Urinary bladder (tissue), 4 donors: ENCODE measurements around the gene ATP6V1C2. TPM values are rescaled to one million over a fixed set of nuclear protein-coding genes. Genes with fewer than 3 reads are reported as not detected.
"Not testable (repeated sequence)": the region's sequence is repeated elsewhere in the genome, so short reads cannot be mapped to it uniquely, and the experiment has no call there.

Experiments used
- DNase-seq: peaks from one replicate; pipeline ENCODE4 v3.0.0-alpha.2; 2015; ENCODE audit errors: extremely low spot score
- H3K27ac ChIP-seq: one replicate; pipeline ENCODE4 v1.5.1; 2013; ENCODE audit warnings: low read depth, mild to moderate bottlenecking, moderate library complexity
- H3K36me3 ChIP-seq: one replicate; pipeline ENCODE4 v1.6.1; 2013; ENCODE audit warnings: mild to moderate bottlenecking, moderate library complexity; ENCODE audit not compliant: insufficient read depth
- H3K4me1 ChIP-seq: one replicate; pipeline ENCODE4 v1.6.1; 2013; ENCODE audit warnings: mild to moderate bottlenecking, moderate library complexity; ENCODE audit not compliant: insufficient read depth
- H3K4me3 ChIP-seq: one replicate; pipeline ENCODE4 v1.5.1; 2013; ENCODE audit warnings: low read depth, low read length
- WGBS: extraction: QIAGEN DNeasy Blood & Tissue Kit; methylation state at CpG from one replicate; pipeline ENCODE4 v1.1.7; 2013; 5-methylcytosine and 5-hydroxymethylcytosine counted together
- polyA plus RNA-seq: library from polyadenylated mRNA; stranded (reverse); fragments of 200-250 nt; gene quantifications from one replicate; pipeline ENCODE4 v1.2.3, GENCODE V29; 2013
- total RNA-seq: library from RNA; depleted of rRNA; stranded (reverse); fragments of >200 nt; gene quantifications from one replicate; pipeline ENCODE4 v1.2.3, GENCODE V29; 2014
- donor health status: healthy with polysubstance abuse.
- donor health status: healthy.

Gene ATP6V1C2
- total and polyA plus RNA-seq, 2 donors, result 0.21 to 0.56 TPM

DNA sequence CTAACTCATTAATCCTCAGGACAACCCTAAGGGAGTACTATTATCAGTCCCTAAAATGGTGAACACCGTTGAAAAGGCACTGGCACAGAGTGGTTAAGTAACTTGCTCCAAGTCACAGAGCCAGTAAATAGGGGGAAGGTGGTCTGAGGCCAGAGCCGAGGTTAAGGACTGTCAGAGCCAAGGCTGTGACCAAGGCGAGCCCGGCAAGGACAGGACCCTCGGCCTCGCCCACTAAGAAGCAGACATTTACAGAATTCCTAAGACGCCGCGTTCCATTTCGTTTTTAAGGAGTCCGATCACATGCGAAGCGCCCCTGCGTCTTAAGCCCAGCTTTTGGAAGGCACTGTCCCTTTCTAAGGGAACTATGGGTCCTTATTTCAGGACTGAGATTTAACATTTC is 90.1 kb downstream of the ATP6V1C2 start:
- Histone ChIP-seq H3K36me3 (no peaks in the 10 kb centered on the region), H3K27ac (no peak overlapping the region), H3K4me3 (peak overlapping the region; percentile 96), H3K4me1 (no peaks in the 10 kb centered on the region)
- DNase-seq, result no peak
- WGBS, result 3% methylated on average over 14 of the region's 14 CpGs

DNA sequence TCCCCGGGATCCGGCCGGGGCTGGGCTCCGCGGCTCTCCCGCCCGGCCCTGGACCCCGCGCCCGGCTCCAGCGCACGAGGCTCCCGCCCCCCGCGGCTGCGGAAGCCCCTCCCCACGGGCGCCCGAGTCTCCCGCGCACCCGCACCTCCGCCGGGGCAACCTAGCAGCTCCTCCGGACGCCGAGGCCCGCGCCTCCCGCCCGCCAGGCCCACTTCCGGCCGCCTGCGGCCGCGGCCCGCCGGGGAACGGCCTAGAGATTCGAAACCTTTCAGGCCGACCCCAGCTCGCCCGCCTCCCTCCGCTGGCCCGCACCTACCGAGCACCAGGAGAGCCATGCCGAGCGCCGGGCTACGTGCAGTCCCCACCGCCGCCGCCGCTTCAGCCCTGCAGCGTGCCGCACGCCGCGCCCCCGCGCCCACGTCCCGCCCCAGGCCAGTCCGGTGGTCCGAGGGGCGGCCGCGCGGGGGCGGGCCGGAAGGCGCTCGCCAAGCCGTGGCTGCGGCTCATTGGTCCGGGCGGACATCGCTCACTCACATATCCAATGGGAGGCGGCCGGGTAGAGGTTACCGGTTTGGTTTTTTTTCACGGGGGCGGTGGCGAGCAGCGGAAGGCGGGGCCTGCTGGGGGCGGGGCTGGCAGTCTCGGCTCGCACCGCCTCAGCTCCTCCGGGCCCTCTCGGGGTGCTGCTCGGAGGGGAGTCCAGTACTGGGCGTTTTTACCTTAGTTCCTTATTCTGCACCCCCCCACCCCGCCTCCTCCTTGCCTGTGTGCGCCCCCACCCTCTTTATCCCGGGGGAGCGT is 91.1 kb downstream of the ATP6V1C2 start, which contains the start of gene PDIA6:
PDIA6 (minus strand) TSS at position 424 of the 801 bp plus-strand sequence; CDS start at position 335, 89 bp downstream.
- H3K36me3 ChIP-seq, result no peaks in the 10 kb centered on the region
- peak within 1 kb of the TSS; percentile 96 for H3K4me3 ChIP-seq
- H3K27ac ChIP-seq, result peak within 1 kb of the TSS; percentile 85
- WGBS, result under 1% methylated on average over 98 of the region's 98 CpGs
- H3K4me1 ChIP-seq, result no peaks in the 10 kb centered on the region
- DNase-seq, result peak; percentile 89

DNA sequence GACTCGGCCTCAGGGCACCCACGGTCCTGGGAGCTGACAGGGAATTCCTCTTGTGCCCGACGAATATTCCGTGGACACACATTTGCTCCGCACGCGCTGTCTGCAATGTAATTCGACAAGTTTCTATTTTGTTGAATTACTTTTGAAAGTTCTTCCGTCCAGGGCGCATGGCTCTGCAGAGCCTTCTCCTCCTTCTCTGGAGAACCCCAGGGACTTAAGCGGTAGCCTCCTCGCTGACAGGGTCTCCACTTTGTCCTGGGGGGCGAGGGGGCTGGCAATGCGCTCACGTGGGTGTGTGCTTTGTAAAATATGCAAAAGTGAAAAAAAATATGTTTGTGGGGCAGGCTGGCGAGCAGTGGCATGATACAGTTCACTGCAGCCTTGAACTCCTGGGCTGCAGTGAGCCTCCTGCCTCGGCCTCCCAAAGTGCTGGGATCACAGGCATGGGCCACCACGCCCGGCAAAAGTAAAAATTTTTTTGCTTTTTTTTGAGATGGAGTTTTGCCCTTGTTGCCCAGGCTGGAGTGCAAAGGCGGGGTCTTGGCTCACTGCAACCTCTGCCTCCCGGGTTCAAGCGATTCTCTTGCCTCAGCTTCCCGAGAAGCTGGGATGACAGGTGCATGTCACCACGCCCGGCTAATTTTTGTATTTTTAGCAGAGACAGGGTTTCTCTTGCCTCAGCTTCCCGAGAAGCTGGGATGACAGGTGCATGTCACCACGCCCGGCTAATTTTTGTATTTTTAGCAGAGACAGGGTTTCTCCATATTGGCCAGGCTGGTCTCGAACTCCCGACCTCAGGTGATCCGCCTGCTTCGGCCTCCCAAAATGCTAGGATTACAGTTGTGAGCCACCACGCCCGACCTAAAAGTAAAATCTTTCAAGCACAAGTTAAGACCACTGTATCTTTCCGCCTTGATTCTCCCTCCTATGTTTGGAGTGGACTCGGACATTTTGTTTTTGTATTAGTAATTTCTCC is 92.0 kb downstream of the ATP6V1C2 start:
- not testable (repeated sequence) for H3K27ac ChIP-seq, H3K4me1 ChIP-seq, H3K36me3 ChIP-seq, DNase-seq
- H3K4me3 ChIP-seq, result peak overlapping the region; percentile 96
- WGBS, result 57% methylated on average over 37 of the region's 37 CpGs

DNA sequence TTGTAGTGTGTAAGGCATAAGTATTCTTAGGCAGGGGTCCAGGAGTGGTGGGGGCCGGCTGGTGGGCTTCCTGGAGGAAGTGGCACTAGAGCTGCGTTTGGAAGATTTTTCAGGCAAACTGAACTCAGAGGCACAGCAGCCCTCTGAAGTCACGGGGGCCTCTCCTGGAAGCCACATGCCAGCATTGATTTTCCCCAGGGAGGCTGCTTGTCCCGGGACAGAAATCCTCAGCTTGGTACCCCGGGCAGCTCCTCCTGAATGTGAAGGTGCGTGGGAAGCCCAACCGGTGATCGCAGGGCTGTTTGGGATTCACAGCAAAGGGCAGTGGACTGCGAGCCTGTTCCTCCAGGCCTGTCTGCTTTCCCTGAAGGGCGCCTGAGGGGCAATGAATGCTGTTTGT is 92.7 kb downstream of the ATP6V1C2 start:
- H3K4me3 ChIP-seq, result no peak overlapping the region
- no peaks in the 10 kb centered on the region for H3K36me3 ChIP-seq
- no peaks in the 10 kb centered on the region for H3K4me1 ChIP-seq
- no peak overlapping the region for H3K27ac ChIP-seq
- no peak for DNase-seq
- 61% methylated on average over 10 of the region's 10 CpGs for WGBS

DNA sequence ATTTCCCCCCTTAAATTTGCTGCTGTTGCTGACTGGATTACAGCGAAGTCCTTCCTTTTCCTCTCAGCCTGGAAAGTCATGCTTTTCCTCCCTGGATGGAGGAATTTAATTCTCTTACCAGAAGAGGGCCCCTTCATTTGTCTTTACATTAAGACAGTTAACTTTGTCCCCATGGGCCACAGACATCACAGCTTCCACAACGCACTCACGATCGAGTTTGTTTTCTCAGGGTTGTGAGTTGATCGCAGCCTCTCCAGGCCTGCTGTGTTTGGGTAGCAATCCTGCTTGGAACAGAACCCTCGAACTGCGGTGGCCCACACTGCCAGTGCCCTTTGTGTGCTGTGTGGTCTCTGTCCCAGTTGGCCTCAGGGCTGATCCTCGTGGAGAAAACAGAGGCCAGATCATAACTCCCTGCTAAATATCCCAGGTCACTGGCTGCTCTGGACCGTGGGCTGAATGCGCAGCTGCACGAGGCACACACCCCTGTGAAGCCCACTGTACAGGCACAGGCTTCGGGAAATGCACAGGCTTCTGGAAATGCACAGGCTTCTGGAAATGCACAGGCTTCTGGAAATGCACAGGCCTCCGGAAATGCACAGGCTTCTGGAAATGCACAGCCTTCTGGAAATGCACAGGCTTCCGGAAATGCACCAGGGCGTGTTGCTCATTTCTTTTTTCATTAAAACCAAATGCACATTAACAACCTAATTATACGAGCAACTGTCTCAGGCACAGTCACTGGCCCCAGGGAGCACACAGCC is 93.3 kb downstream of the ATP6V1C2 start:
- WGBS, result 64% methylated on average over 16 of the region's 16 CpGs

DNA sequence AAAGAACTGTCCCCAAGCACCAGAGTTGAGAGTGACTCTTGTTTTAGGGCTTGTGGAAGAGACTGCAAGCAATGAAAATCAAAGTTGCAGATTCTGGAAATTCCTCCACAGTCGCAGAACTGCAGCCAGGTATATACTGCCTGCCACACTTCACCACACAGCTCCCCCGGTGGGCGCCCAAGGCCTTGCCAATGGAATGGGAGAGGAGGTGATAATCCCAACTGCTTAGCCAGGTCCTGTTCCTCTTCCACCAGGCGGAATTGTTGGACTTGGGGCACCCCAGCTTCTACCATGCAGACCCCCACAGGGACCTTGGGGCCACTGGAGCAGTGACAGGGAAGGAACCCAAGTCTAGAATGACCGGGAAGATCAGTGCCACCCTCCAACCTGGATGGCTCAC is 96.0 kb downstream of the ATP6V1C2 start:
- no peaks in the 10 kb centered on the region for H3K36me3 ChIP-seq
- 41% methylated on average over 5 of the region's 5 CpGs for WGBS
- H3K27ac ChIP-seq, result no peak overlapping the region
- H3K4me3 ChIP-seq, result no peak overlapping the region
- DNase-seq, result no peak
- no peaks in the 10 kb centered on the region for H3K4me1 ChIP-seq

More for the DNA sequence above, 93.3 kb downstream of the ATP6V1C2 start:
- H3K4me1 ChIP-seq, result no peaks in the 10 kb centered on the region
- H3K36me3 ChIP-seq, result no peaks in the 10 kb centered on the region
- DNase-seq, result no peak
- H3K4me3 ChIP-seq, result no peak overlapping the region
- no peak overlapping the region for H3K27ac ChIP-seq

DNA sequence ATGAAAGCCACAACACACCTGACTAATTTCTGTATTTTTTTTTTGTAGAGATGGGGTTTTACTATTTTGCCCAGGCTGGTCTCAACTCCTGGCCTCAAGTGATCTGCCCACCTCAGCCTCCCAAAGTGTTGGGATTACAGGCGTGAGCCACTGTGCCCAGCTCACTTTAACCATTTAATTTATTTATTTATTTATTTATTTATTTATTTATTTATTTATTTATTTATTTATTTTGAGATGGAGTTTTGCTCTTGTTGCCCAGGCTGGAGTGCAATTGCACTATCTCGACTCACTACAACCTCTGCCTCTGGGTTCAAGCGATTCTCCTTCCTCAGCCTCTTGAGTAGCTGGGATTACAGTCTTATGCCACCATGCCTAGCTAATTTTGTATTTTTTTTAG is 96.9 kb downstream of the ATP6V1C2 start:
- 92% methylated on average over 3 of the region's 3 CpGs for WGBS
- not testable (repeated sequence) for H3K4me1 ChIP-seq, H3K4me3 ChIP-seq, DNase-seq, H3K36me3 ChIP-seq, H3K27ac ChIP-seq

DNA sequence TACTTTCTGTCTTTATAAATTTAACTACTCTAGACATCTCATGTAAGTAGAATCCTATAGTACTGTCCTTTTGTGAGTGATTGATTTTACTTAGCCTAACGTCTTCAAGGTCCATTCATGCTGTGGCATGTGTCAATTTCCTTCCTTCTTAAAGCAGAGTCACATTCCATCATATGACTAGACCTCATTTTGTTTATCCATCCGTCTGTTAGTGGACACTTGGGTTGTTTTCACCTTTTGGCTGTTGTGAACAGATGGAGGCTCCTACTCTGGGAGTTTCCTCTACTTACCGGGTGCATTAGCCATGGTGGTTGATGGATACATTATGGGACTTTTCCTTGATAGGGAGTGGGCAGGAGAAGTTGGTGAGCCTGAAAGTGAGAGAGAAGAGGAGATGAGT is 97.6 kb downstream of the ATP6V1C2 start:
- DNase-seq, result no peak
- H3K36me3 ChIP-seq, result no peaks in the 10 kb centered on the region
- H3K4me1 ChIP-seq, result no peaks in the 10 kb centered on the region
- no peak overlapping the region for H3K4me3 ChIP-seq
- no peak overlapping the region for H3K27ac ChIP-seq
- 73% methylated on average over 3 of the region's 3 CpGs for WGBS

DNA sequence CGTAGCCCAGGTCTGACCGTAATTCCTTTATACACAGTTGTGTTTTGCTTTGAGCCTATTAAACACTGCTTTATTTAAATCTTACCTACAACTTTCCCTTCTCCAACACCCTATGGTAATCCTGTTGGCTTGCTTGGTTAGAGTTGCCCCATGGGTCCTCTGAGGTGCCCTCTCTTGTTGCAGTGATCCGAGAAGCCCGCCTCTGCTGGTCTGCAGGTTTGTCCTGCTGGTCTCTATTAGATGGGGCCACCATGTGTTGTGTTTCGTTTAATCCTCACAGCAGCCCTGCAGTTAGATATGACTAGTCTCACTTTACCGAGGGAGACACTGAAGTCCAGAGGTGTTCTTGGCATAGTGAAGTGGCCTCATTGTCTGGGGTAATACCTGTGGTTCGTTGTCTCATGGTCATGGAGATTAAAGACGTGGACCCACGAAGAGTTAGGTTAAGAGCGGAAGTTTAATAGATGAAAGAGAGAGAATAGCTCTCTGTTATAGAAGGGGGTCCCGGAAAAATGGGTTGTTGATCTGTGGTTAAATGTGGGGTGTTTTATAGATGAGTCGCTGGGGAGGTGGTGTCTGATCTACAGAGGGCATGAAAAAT is 98.4 kb downstream of the ATP6V1C2 start:
- no peaks in the 10 kb centered on the region for H3K4me1 ChIP-seq
- WGBS, result 90% methylated on average over 12 of the region's 12 CpGs
- no peaks in the 10 kb centered on the region for H3K36me3 ChIP-seq
- no peak overlapping the region for H3K27ac ChIP-seq
- no peak for DNase-seq
- no peak overlapping the region for H3K4me3 ChIP-seq

DNA sequence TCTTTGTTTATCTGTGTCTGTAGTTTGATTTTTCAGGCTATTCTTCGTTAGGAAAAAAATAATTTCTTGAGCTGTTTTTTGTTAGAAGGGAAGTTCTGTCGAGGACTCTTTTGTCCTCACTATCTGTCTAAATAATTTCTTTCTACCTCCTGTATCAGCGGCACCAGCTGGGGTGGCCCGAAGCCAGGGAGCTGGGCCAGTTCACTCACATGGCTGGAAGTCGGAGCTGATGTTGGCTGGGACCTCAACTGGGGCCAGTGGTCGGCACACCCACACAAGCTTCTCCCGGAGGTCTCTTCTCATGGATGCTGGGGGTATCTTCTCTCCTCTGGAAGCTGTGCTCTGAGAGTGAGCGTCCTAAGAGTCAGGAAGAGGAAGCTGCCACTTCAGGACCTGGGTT is 99.1 kb downstream of the ATP6V1C2 start:
- WGBS, result 35% methylated on average over 8 of the region's 8 CpGs
- no peak for DNase-seq
- H3K36me3 ChIP-seq, result no peaks in the 10 kb centered on the region
- H3K27ac ChIP-seq, result no peak overlapping the region
- no peak overlapping the region for H3K4me3 ChIP-seq
- H3K4me1 ChIP-seq, result no peaks in the 10 kb centered on the region

DNA sequence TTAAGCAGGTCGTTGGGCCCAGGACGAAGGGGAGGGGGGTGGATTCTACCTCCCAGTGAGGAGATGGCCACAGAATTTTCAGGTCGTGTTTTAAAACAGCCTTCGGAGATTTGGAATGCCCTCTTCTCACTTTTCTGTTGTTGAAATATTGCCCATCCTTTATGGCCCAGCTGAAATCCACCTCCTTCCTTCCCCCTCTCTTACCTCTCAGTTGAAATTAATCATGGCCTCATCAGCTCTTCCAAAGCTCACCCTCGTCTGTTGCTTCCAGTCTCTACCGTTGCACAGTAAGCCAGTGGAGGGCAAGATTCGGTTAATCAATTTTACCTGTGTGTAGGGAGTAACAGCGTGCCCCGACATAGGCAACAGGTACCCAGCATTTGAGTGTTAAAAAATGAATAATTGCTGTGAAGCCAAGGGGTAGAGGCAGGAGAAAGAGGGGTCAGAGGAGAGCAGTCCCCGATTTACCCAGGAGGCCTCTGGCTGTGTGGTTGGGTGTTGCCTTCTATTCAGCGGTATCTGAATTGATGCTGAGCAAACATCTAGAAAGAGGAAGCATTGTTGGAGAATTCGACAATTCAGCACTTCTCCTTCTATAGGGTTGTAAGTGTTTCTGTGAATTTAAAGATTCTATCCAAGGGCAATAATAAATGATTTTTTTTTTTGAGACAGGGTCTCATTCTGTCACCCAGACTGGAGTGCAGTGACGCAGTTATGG is 99.7 kb downstream of the ATP6V1C2 start:
- no peaks in the 10 kb centered on the region for H3K36me3 ChIP-seq
- no peak overlapping the region for H3K27ac ChIP-seq
- no peak for DNase-seq
- no peaks in the 10 kb centered on the region for H3K4me1 ChIP-seq
- H3K4me3 ChIP-seq, result no peak overlapping the region
- 75% methylated on average over 13 of the region's 13 CpGs for WGBS

DNA sequence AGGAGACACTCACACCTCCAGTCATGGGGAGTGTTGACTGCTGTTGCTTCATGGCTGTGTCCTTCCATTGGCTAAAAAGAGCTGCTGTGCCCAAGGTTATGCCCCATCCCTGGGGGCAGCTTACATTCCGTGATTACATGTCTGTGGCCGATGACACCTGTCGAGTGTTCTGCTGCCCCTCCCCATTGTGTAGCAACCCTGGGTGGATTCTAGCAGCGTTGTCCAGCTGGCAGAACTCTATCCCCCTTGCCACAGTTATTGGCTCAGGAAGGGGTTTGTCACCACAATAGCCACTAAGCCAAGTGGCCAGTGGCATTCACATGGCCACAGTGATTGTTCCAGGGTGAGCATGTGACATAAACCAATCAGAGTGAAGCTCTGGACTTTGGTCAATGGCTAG is 102.8 kb downstream of the ATP6V1C2 start:
- Histone ChIP-seq H3K36me3 (no peaks in the 10 kb centered on the region), H3K4me1 (no peaks in the 10 kb centered on the region), H3K27ac (no peak overlapping the region), H3K4me3 (no peak overlapping the region)
- DNase-seq, result no peak
- 90% methylated on average over 4 of the region's 4 CpGs for WGBS
